HepG2 (cell line): Measurements from ENCODE around the gene NEDD8. TPM values are rescaled to one million over a fixed set of nuclear protein-coding genes. Genes with fewer than 3 reads are reported as not detected.

Source experiments
- GATAD2A ChIP-seq: IDR thresholded peaks from 2 replicates; pipeline ENCODE4 v1.6.1; 2016
- NFATC3 ChIP-seq: sonication (generic); formaldehyde crosslinking; IDR thresholded peaks from 2 replicates; pipeline ENCODE4 v1.5.1; 2020; ENCODE audit warnings: mild to moderate bottlenecking, missing genetic modification reagents
- PATZ1 ChIP-seq: sonication (generic); formaldehyde crosslinking; IDR thresholded peaks from 2 replicates; pipeline ENCODE4 v1.4.0; 2020; ENCODE audit warnings: missing genetic modification reagents
- SNRNP70 ChIP-seq: fragments of 200-400 bp; formaldehyde crosslinking; IDR thresholded peaks from 2 replicates; pipeline ENCODE4 v1.6.1; 2017; ENCODE audit warnings: mild to moderate bottlenecking, low read depth, low read length, moderate library complexity
- SRSF1 ChIP-seq: fragments of 200-400 bp; formaldehyde crosslinking; optimal IDR thresholded peaks from 2 replicates; pipeline ENCODE3; 2017; ENCODE audit warnings: mild to moderate bottlenecking, low read depth, low read length, moderate library complexity
- ZBTB43 ChIP-seq: sonication (generic); formaldehyde crosslinking; conservative IDR thresholded peaks from 2 replicates; pipeline ENCODE4 v1.4.0; 2020; ENCODE audit warnings: missing genetic modification reagents
- ZFYVE20 ChIP-seq: sonication (generic); formaldehyde crosslinking; IDR thresholded peaks from 2 replicates; pipeline ENCODE4 v1.8.0; 2023; ENCODE audit warnings: low read depth, mild to moderate bottlenecking, moderate library complexity, missing genetic modification reagents, borderline replicate concordance
- ZNF644 ChIP-seq: IDR thresholded peaks from 2 replicates; pipeline ENCODE4 v1.6.1; 2016; ENCODE audit warnings: low read depth
- polyA plus RNA-seq, 8 experiments: library from polyadenylated mRNA; depleted of rRNA in 3 of 8; stranded (reverse) in 7 of 8; unstranded in 1 of 8; fragments of >200 nt; fragmentation: Illumina TruSeq in 4 of 8; extraction: Trizol in 4 of 8; gene quantifications; 2 replicates each; pipeline versions ENCODE4 v1.2.1 to v1.2.3, GENCODE V29; 2011 to 2016; ENCODE audit warnings: low read depth in 4 of 8, missing spikeins in 1 of 8, mixed read lengths in 1 of 8; ENCODE audit not compliant: insufficient read depth in 1 of 8
- total RNA-seq, 5 experiments: library from RNA; depleted of rRNA; stranded (reverse); fragments of >200 nt; fragmentation: Illumina TruSeq; extraction: Trizol; gene quantifications; 2 replicates each; pipeline ENCODE4 v1.2.3, GENCODE V29; 2016; ENCODE audit warnings: low read depth in 1 of 5
- TF ChIP-seq, protein P1 (sequence below), 2 experiments: sonication (generic) in 1 of 2; formaldehyde crosslinking in 1 of 2; IDR thresholded peaks; 2 replicates each; pipeline versions ENCODE4 v1.6.1 to v1.9.0; 2014 to 2022; ENCODE audit warnings: antibody characterized with exemption in 1 of 2, borderline replicate concordance in 1 of 2, inconsistent platforms in 1 of 2, low read depth in 1 of 2, missing genetic modification reagents in 1 of 2
- TF ChIP-seq, protein P2 (sequence below): sonication (generic); formaldehyde crosslinking; IDR thresholded peaks from 2 replicates; pipeline ENCODE4 v1.5.1; 2020; ENCODE audit warnings: mild to moderate bottlenecking, missing genetic modification reagents, moderate library complexity
- TF ChIP-seq, protein P3 (sequence below): sonication (generic); formaldehyde crosslinking; IDR thresholded peaks from 2 replicates; pipeline ENCODE4 v1.4.0; 2020; ENCODE audit warnings: mild to moderate bottlenecking, missing genetic modification reagents
- TF ChIP-seq, protein P4 (sequence below): sonication (generic); formaldehyde crosslinking; IDR thresholded peaks from 2 replicates; pipeline ENCODE4 v1.4.0; 2020; ENCODE audit warnings: mild to moderate bottlenecking, missing genetic modification reagents

The NEDD8 gene
- total and polyA plus RNA-seq, 2 of the 13 experiments (the other 11 are each of a cell fraction or from before 2014, with no cell fraction given) = 535 to 713 TPM

DNA sequence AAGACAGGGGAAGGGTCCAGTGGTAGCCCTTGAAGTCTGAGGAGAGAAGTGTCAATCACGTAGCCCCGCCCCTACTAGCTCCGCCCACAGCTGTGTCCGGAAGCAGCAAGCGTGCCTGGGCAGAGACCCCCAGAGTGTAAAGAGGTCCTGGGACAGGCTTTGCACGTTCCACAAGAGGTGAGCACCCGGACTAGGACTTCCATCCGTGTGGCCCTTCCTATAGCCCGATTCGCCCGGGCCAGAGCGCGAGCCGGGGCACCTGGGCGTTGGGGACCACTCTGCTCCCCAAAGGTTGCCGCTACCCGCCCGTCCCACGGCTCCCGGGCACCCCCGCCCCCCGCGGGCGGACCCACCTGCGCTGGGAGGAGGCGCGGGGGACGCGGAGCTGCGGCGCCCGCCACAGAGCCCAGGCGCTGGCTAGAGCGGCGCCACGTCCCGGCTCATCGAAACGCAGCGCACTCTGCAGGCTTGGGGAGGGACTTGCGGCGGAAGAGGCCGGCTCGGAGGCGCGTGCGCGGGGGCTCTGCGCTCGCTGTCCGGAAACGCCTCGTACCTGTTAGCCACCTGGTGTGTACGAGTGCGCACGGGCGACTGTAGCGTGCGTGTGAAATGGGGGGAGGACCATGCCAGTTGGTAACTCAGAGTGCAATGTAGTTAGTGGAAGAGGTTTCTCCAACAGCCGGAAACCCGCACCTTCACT, 39.1 kb upstream of the NEDD8 start, which contains the start of gene RABGGTA (continued):
- TF ChIP-seq, protein P1, sequence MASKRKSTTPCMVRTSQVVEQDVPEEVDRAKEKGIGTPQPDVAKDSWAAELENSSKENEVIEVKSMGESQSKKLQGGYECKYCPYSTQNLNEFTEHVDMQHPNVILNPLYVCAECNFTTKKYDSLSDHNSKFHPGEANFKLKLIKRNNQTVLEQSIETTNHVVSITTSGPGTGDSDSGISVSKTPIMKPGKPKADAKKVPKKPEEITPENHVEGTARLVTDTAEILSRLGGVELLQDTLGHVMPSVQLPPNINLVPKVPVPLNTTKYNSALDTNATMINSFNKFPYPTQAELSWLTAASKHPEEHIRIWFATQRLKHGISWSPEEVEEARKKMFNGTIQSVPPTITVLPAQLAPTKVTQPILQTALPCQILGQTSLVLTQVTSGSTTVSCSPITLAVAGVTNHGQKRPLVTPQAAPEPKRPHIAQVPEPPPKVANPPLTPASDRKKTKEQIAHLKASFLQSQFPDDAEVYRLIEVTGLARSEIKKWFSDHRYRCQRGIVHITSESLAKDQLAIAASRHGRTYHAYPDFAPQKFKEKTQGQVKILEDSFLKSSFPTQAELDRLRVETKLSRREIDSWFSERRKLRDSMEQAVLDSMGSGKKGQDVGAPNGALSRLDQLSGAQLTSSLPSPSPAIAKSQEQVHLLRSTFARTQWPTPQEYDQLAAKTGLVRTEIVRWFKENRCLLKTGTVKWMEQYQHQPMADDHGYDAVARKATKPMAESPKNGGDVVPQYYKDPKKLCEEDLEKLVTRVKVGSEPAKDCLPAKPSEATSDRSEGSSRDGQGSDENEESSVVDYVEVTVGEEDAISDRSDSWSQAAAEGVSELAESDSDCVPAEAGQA (IDR thresholded peaks at IDR 0.05; ENCODE audit: low read depth) = peak; percentile 91
- TF ChIP-seq, protein P1 (CRISPR knock-in tag; IDR thresholded peaks at IDR 0.05; ENCODE audit: borderline replicate concordance) = peak; percentile 98; the same call in 1 of the 2 replicates
- TF ChIP-seq SRSF1 = peak; percentile 98
- TF ChIP-seq NFATC3 (CRISPR knock-in tag) = 0 out of 2 replicates have a peak, but pooled peaks have one; percentile 91
- TF ChIP-seq, protein P2, sequence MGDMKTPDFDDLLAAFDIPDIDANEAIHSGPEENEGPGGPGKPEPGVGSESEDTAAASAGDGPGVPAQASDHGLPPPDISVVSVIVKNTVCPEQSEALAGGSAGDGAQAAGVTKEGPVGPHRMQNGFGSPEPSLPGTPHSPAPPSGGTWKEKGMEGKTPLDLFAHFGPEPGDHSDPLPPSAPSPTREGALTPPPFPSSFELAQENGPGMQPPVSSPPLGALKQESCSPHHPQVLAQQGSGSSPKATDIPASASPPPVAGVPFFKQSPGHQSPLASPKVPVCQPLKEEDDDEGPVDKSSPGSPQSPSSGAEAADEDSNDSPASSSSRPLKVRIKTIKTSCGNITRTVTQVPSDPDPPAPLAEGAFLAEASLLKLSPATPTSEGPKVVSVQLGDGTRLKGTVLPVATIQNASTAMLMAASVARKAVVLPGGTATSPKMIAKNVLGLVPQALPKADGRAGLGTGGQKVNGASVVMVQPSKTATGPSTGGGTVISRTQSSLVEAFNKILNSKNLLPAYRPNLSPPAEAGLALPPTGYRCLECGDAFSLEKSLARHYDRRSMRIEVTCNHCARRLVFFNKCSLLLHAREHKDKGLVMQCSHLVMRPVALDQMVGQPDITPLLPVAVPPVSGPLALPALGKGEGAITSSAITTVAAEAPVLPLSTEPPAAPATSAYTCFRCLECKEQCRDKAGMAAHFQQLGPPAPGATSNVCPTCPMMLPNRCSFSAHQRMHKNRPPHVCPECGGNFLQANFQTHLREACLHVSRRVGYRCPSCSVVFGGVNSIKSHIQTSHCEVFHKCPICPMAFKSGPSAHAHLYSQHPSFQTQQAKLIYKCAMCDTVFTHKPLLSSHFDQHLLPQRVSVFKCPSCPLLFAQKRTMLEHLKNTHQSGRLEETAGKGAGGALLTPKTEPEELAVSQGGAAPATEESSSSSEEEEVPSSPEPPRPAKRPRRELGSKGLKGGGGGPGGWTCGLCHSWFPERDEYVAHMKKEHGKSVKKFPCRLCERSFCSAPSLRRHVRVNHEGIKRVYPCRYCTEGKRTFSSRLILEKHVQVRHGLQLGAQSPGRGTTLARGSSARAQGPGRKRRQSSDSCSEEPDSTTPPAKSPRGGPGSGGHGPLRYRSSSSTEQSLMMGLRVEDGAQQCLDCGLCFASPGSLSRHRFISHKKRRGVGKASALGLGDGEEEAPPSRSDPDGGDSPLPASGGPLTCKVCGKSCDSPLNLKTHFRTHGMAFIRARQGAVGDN (CRISPR knock-in tag) = peak; percentile 100
- TF ChIP-seq GATAD2A = peak; percentile 91
- TF ChIP-seq, protein P3, sequence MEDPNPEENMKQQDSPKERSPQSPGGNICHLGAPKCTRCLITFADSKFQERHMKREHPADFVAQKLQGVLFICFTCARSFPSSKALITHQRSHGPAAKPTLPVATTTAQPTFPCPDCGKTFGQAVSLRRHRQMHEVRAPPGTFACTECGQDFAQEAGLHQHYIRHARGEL (CRISPR knock-in tag) = peak; percentile 85
- TF ChIP-seq, protein P4, sequence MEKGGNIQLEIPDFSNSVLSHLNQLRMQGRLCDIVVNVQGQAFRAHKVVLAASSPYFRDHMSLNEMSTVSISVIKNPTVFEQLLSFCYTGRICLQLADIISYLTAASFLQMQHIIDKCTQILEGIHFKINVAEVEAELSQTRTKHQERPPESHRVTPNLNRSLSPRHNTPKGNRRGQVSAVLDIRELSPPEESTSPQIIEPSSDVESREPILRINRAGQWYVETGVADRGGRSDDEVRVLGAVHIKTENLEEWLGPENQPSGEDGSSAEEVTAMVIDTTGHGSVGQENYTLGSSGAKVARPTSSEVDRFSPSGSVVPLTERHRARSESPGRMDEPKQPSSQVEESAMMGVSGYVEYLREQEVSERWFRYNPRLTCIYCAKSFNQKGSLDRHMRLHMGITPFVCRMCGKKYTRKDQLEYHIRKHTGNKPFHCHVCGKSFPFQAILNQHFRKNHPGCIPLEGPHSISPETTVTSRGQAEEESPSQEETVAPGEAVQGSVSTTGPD (CRISPR knock-in tag) = no peak
- no peak for TF ChIP-seq SNRNP70
- no peak for TF ChIP-seq ZFYVE20 (CRISPR knock-in tag)
- peak; percentile 56 for TF ChIP-seq ZNF644 (CRISPR knock-in tag)
- TF ChIP-seq PATZ1 = peak; percentile 94
- TF ChIP-seq ZBTB43 (CRISPR knock-in tag) = peak; percentile 98
